Thyroid gland (tissue), 4 donors: ENCODE results near the gene WDFY2.

Experiments
- POLR2A ChIP-seq, 2 donors: fragments of 450-650 bp; IDR thresholded peaks; one replicate each; pipeline ENCODE4 v1.6.1; 2017; ENCODE audit warnings: antibody characterized with exemption in 2 of 2, mild to moderate bottlenecking in 2 of 2, moderate library complexity in 1 of 2
- TF ChIP-seq, protein P1 (sequence below), 6 experiments: fragments of 200-600 bp in 3 of 6; fragments of 450-650 bp in 3 of 6; sonication (generic) in 3 of 6; IDR thresholded peaks; one replicate each; pipeline ENCODE4 v1.5.1; 2016 to 2019; ENCODE audit warnings: antibody characterized with exemption in 6 of 6, mild to moderate bottlenecking in 2 of 6, inconsistent platforms in 1 of 6, moderate library complexity in 1 of 6

DNA sequence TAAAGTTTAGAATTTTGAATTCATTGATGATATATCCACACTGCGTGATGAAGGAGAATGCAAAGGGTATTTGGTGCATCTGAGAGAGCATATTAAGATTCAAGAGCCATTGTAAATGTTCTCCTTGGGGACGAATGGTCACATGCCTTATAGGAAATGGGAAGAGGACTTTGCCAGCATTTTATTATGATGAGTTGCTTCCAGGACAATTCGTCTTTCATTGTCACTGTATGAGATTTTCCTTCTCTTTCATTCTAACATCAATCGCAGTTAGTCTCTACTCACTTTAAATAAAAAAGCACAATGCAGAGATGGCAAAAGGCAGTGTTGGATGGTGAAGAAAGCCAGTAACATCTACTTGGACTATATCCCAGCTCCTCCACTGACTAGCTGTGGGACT, 21.4 kb downstream of the WDFY2 start:
- TF ChIP-seq, protein P1, sequence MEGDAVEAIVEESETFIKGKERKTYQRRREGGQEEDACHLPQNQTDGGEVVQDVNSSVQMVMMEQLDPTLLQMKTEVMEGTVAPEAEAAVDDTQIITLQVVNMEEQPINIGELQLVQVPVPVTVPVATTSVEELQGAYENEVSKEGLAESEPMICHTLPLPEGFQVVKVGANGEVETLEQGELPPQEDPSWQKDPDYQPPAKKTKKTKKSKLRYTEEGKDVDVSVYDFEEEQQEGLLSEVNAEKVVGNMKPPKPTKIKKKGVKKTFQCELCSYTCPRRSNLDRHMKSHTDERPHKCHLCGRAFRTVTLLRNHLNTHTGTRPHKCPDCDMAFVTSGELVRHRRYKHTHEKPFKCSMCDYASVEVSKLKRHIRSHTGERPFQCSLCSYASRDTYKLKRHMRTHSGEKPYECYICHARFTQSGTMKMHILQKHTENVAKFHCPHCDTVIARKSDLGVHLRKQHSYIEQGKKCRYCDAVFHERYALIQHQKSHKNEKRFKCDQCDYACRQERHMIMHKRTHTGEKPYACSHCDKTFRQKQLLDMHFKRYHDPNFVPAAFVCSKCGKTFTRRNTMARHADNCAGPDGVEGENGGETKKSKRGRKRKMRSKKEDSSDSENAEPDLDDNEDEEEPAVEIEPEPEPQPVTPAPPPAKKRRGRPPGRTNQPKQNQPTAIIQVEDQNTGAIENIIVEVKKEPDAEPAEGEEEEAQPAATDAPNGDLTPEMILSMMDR (IDR thresholded peaks at IDR 0.05) = no peak
- no peak for TF ChIP-seq POLR2A (IDR thresholded peaks at IDR 0.05)
